Endodermal cell (in vitro differentiated cells): ENCODE results near the gene OR5M10. TPM values are rescaled to one million over a fixed set of nuclear protein-coding genes. Genes with fewer than 3 reads are reported as not detected.

ENCODE experiments used
- DNase-seq: peaks from one replicate; pipeline ENCODE4 v3.0.0-alpha.2; 2017
- H3K27ac ChIP-seq: 2 replicates; pipeline ENCODE4 v1.5.1; 2013; ENCODE audit warnings: mild to moderate bottlenecking, low read depth, low read length, moderate library complexity
- H3K27me3 ChIP-seq: 2 replicates; pipeline ENCODE4 v1.6.1; 2013; ENCODE audit warnings: mild to moderate bottlenecking, low read length, moderate library complexity; ENCODE audit not compliant: insufficient read depth, control insufficient read depth, poor library complexity, severe bottlenecking
- H3K36me3 ChIP-seq: 2 replicates; pipeline ENCODE4 v1.7.0; 2013; ENCODE audit warnings: mild to moderate bottlenecking, low read length, moderate library complexity; ENCODE audit not compliant: control insufficient read depth, insufficient read depth
- H3K4me1 ChIP-seq: one replicate; pipeline ENCODE4 v1.7.0; 2013; ENCODE audit warnings: low read length; ENCODE audit not compliant: control insufficient read depth, insufficient read depth
- H3K4me3 ChIP-seq: 2 replicates; pipeline ENCODE4 v1.5.1; 2013; ENCODE audit warnings: mild to moderate bottlenecking, low read length, moderate library complexity
- H3K9ac ChIP-seq: 2 replicates; pipeline ENCODE4 v1.6.1; 2013; ENCODE audit warnings: mild to moderate bottlenecking, low read length, moderate library complexity; ENCODE audit not compliant: poor library complexity, severe bottlenecking; ENCODE audit errors: extremely low read depth
- H3K9me3 ChIP-seq: 2 replicates; pipeline ENCODE4 v1.6.1; 2013; ENCODE audit warnings: mild to moderate bottlenecking, low read length, moderate library complexity; ENCODE audit not compliant: control insufficient read depth
- H3K27ac Mint-ChIP-seq: 2 replicates; pipeline ENCODE4 v1.8.0; 2020; ENCODE audit warnings: mixed read lengths
- H3K27me3 Mint-ChIP-seq: 2 replicates; pipeline ENCODE4 v1.8.0; 2021; ENCODE audit warnings: mild to moderate bottlenecking, mixed read lengths; ENCODE audit not compliant: insufficient read depth
- H3K36me3 Mint-ChIP-seq: 2 replicates; pipeline ENCODE4 v1.8.0; 2020; ENCODE audit warnings: low read depth, mixed read lengths
- H3K4me1 Mint-ChIP-seq: 2 replicates; pipeline ENCODE4 v1.8.0; 2020; ENCODE audit warnings: mixed read lengths
- H3K4me3 Mint-ChIP-seq: 2 replicates; pipeline ENCODE4 v1.8.0; 2020; ENCODE audit warnings: mild to moderate bottlenecking, moderate library complexity, mixed read lengths
- H3K9me3 Mint-ChIP-seq: 2 replicates; pipeline ENCODE4 v1.8.0; 2020; ENCODE audit warnings: mild to moderate bottlenecking, mixed read lengths
- CTCF ChIP-seq: fragments of 200-600 bp; sonication (generic); conservative IDR thresholded peaks from 2 replicates; pipeline ENCODE4 v1.5.0; 2021; ENCODE audit warnings: antibody characterized with exemption, mild to moderate bottlenecking
- WGBS, 2 experiments: methylation state at CpG; one replicate each; pipeline versions ENCODE4 v1.1.5 to v1.1.7; 2013; ENCODE audit warnings: missing lambda C conversion rate in 2 of 2, mixed read lengths in 1 of 2; ENCODE audit not compliant: insufficient coverage in 1 of 2, insufficient read length in 1 of 2; 5-methylcytosine and 5-hydroxymethylcytosine counted together
- total RNA-seq, 2 donors: library from RNA; stranded (reverse); fragmentation: NEBNext Ultra II Directional in 1 of 2; extraction: Animal tissue kit (Norgen Biotek cat#: 25700) in 1 of 2; gene quantifications; 2 replicates in 1 of 2; 3 replicates in 1 of 2; pipeline ENCODE4 v1.2.1, GENCODE V29; 2021

OR5M10 gene
- total RNA-seq, 2 donors from 2014 or later = not detected

- Histone ChIP-seq H3K27ac (no peak overlapping the region), H3K36me3 (no peaks in the 10 kb centered on the region), H3K4me3 (no peak overlapping the region), H3K27me3 (no peaks in the 10 kb centered on the region), H3K4me1 (no peaks in the 10 kb centered on the region), H3K9me3 (no peaks in the 10 kb centered on the region), H3K9ac (no peak overlapping the region)
- Mint-ChIP-seq H3K27ac (no peak overlapping the region), H3K36me3 (no peaks in the 10 kb centered on the region), H3K9me3 (no peaks in the 10 kb centered on the region), H3K4me3 (no peak overlapping the region), H3K27me3 (no peaks in the 10 kb centered on the region), H3K4me1 (no peaks in the 10 kb centered on the region)
- TF ChIP-seq CTCF = no peak
- WGBS, 2 experiments = 90 to 92% methylated on average over 2 to 3 of the region's 3 CpGs
- no peak for DNase-seq
These were observed 44.3 kb downstream of the OR5M10 start for GRCh38 chr11:56533054-56533740.

- Histone ChIP-seq H3K27me3 (no peaks in the 10 kb centered on the region), H3K27ac (no peak overlapping the region), H3K36me3 (no peaks in the 10 kb centered on the region), H3K9ac (no peak overlapping the region), H3K4me1 (no peaks in the 10 kb centered on the region), H3K9me3 (no peaks in the 10 kb centered on the region), H3K4me3 (no peak overlapping the region)
- Mint-ChIP-seq H3K27me3 (no peaks in the 10 kb centered on the region), H3K4me1 (no peaks in the 10 kb centered on the region), H3K9me3 (no peaks in the 10 kb centered on the region), H3K4me3 (no peak overlapping the region), H3K27ac (no peak overlapping the region), H3K36me3 (no peaks in the 10 kb centered on the region)
- TF ChIP-seq CTCF = no peak
- DNase-seq = no peak
- 100% methylated on average over 1 to 2 of the region's 2 CpGs for WGBS, 2 experiments
These were observed 45.7 kb downstream of the OR5M10 start for GRCh38 chr11:56531856-56532255.

Other genes starting within 250 kb of the OR5M10 start
- gene OR8K1, start 231.7 kb downstream of the OR5M10 start, total RNA-seq = not detected
- not detected for gene OR8J1, start 223.4 kb downstream of the OR5M10 start, total RNA-seq
- not detected for gene OR8U1, start 202.1 kb downstream of the OR5M10 start, total RNA-seq
- gene OR5AL1, start 165.0 kb downstream of the OR5M10 start, total RNA-seq = not detected
- gene OR5M3, start 104.4 kb downstream of the OR5M10 start, total RNA-seq = not detected
- not detected for gene OR5M8, start 86.4 kb downstream of the OR5M10 start, total RNA-seq
- gene OR5M11, start 34.5 kb downstream of the OR5M10 start, total RNA-seq = not detected
- not detected for gene OR5M1, start 37.2 kb upstream of the OR5M10 start, total RNA-seq
- not detected for gene OR5AP2, start 64.7 kb upstream of the OR5M10 start, total RNA-seq
- not detected for gene OR5AR1, start 86.0 kb upstream of the OR5M10 start, total RNA-seq
- not detected for gene OR9G1, start 121.4 kb upstream of the OR5M10 start, total RNA-seq
- not detected for gene OR9G4, start 171.0 kb upstream of the OR5M10 start, total RNA-seq